GM12878 (cell line): ENCODE measurements around the gene OR6B1.

ENCODE experiments used
- EZH2 ChIP-seq: IDR thresholded peaks from 2 replicates; pipeline ENCODE4 v1.6.1; 2012; ENCODE audit warnings: low read depth, mild to moderate bottlenecking, control low read depth, inconsistent platforms, low read length, borderline replicate concordance; ENCODE audit not compliant: control insufficient read depth
- FOS ChIP-seq: IDR thresholded peaks from 3 replicates; pipeline ENCODE4 v1.6.1; 2011; ENCODE audit warnings: borderline replicate concordance; ENCODE audit not compliant: insufficient read length; ENCODE audit errors: extremely low read depth
- NBN ChIP-seq: fragments of 450-650 bp; IDR thresholded peaks from 2 replicates; pipeline ENCODE4 v1.6.1; 2016
- NFIC ChIP-seq: IDR thresholded peaks from 2 replicates; pipeline ENCODE4 v1.6.1; 2012; ENCODE audit warnings: low read depth, mild to moderate bottlenecking, inconsistent platforms, low read length, moderate library complexity
- RBBP5 ChIP-seq: fragments of 200-600 bp; sonication (generic); conservative IDR thresholded peaks from 2 replicates; pipeline ENCODE4 v1.6.1; 2016
- RCOR1 ChIP-seq: conservative IDR thresholded peaks from 2 replicates; pipeline ENCODE4 v1.6.1; 2012; ENCODE audit warnings: low read depth, low read length, improper control_type of control experiment
- SP1 ChIP-seq: IDR thresholded peaks from one replicate; pipeline ENCODE4 v1.6.1; 2011; ENCODE audit warnings: low read depth, low read length
- TAF1 ChIP-seq: IDR thresholded peaks from 2 replicates; pipeline ENCODE4 v1.6.1; 2011; ENCODE audit warnings: mild to moderate bottlenecking, low read depth, low read length, borderline replicate concordance

DNA sequence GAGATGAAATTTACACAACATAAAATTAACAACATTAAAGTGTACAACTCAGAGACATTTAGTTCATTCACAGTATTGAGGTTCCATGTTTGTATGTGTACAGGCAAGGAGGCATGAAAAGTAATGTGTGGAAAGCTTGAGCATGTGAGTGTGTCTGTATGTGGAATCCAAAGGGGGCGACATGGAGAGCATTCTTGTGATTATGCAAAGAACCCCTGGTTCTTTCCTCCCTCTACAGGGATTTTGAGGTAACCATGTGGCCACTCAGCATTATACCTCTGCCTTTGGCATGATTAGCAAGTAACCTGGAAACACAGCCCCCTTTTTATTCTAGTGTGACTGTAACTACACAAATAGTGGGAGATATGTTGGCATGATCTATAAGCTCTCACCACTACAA lies 24.5 kb upstream of the OR6B1 start:
- TF ChIP-seq EZH2 (no peak), NBN (no peak), NFIC (no peak), FOS (no peak), TAF1 (no peak), SP1 (no peak), RBBP5 (no peak), RCOR1 (no peak)
